Gastrocnemius medialis (tissue), 4 donors: Measurements from ENCODE around the gene SLAIN2. TPM values are rescaled to one million over a fixed set of nuclear protein-coding genes. Genes with fewer than 3 reads are reported as not detected.

Source experiments
- ATAC-seq, 2 donors: fragments of 150-250 bp; one replicate each; pipeline ENCODE4 v1.9.1; 2016
- DNase-seq, 2 donors: peaks; one replicate each; pipeline ENCODE4 v3.0.0-alpha.2; 2019
- H3K27ac ChIP-seq, 4 donors: fragments of 200-600 bp; sonication (generic); 1 replicate in 1 of 4; 2 replicates in 3 of 4; pipeline ENCODE4 v1.5.1; 2016 to 2018; ENCODE audit warnings: mild to moderate bottlenecking in 2 of 4, moderate library complexity in 1 of 4
- H3K27me3 ChIP-seq, 3 donors: fragments of 200-600 bp; sonication (generic) in 2 of 3; 1 replicate in 1 of 3; 2 replicates in 2 of 3; pipeline versions ENCODE4 v1.5.1 to v1.6.0; 2016 to 2019; ENCODE audit warnings: mild to moderate bottlenecking in 1 of 3, moderate library complexity in 1 of 3
- H3K36me3 ChIP-seq, 2 donors: fragments of 200-600 bp; sonication (generic) in 1 of 2; one replicate each; pipeline ENCODE4 v1.5.1; 2017 to 2018
- H3K4me1 ChIP-seq, 2 donors: fragments of 200-600 bp; sonication (generic) in 1 of 2; one replicate each; pipeline ENCODE4 v1.5.1; 2016 to 2017; ENCODE audit warnings: mild to moderate bottlenecking in 2 of 2
- H3K4me3 ChIP-seq, 4 donors: fragments of 200-600 bp; sonication (generic) in 3 of 4; 1 replicate in 1 of 4; 2 replicates in 3 of 4; pipeline ENCODE4 v1.5.1; 2016 to 2019; ENCODE audit warnings: mild to moderate bottlenecking in 2 of 4
- H3K9me3 ChIP-seq, 3 donors: fragments of 200-600 bp; sonication (generic) in 2 of 3; 1 replicate in 1 of 3; 2 replicates in 2 of 3; pipeline ENCODE4 v1.5.1; 2016 to 2019
- POLR2A ChIP-seq, 2 donors: fragments of 450-650 bp; IDR thresholded peaks; one replicate each; pipeline ENCODE4 v1.6.1; 2017; ENCODE audit warnings: antibody characterized with exemption in 2 of 2, mild to moderate bottlenecking in 2 of 2, moderate library complexity in 2 of 2
- in situ Hi-C, 4 donors: fragments of 200-750 bp; cut with MboI; loops; one replicate each; pipeline versions ENCODE4 v1.15.0 to v1.8.0; 2017; ENCODE audit warnings: low sequenced_read_pairs in 4 of 4
- intact Hi-C: fragments of 100-400 bp; cut with DNase I; formaldehyde crosslinking; loops from one replicate; pipeline ENCODE4 v1.15.1; 2023; ENCODE audit warnings: low total_unique reads
- total RNA-seq, 4 donors: library from RNA; depleted of rRNA; stranded (reverse); fragments of >200 nt; gene quantifications; one replicate each; pipeline versions ENCODE4 v1.1.0 to v1.2.3, GENCODE V29; 2016
- TF ChIP-seq, protein P1 (sequence below), 5 experiments: fragments of 450-650 bp in 3 of 5; fragments of 200-600 bp in 2 of 5; sonication (generic) in 2 of 5; IDR thresholded peaks in 4 of 5; conservative IDR thresholded peaks in 1 of 5; 1 replicate in 4 of 5; 2 replicates in 1 of 5; pipeline ENCODE4 v1.5.1; 2016 to 2019; ENCODE audit warnings: antibody characterized with exemption in 5 of 5, mild to moderate bottlenecking in 3 of 5, moderate library complexity in 3 of 5

Gene SLAIN2
- total RNA-seq, 4 donors from 2014 or later: 64.3 to 211 (median 138) TPM

DNA sequence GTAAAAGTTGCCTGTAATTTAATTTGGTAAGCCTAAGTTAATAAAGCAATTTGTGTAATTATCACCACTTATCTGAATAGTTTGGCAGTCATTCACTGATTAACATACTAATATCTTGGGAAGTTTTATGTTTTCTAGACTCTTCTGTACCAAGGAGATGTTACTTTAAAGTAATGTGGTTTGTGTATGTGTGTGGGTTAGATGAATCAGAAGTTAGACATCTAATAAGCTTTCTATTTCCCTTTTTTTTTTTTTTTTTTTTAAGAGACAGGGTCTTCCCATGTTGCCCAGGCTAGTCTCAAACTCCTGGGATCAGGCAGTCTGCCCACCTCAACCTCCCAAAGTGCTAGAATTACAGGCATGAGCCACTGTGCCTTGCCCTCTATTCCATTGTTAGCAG lies 5.3 kb downstream of the SLAIN2 start:
- ATAC-seq (no peak), DNase-seq (no peak)
- intact Hi-C loops: loop anchor here (10.0 kb wide), 1 partner anchor 882 kb away; the partner anchor contains the start of gene COMMD8
- in situ Hi-C loops: loop anchor here in 3 of 4 donors (25.0 kb wide), 2 partner anchors 441 to 491 kb away; partner anchors contain the start of genes FRYL (in 2 of the 3) and OCIAD1 (in 1 of the 3)
- H3K36me3 ChIP-seq: no peaks in the 10 kb centered on the region
- H3K9me3 ChIP-seq: no peaks in the 10 kb centered on the region
- peaks cover 67 to 70% of the 10 kb centered on the region in 2 donors for H3K4me1 ChIP-seq
- H3K4me3 ChIP-seq: no peak overlapping the region
- TF ChIP-seq POLR2A (IDR thresholded peaks at IDR 0.05): no peak
- TF ChIP-seq, protein P1, sequence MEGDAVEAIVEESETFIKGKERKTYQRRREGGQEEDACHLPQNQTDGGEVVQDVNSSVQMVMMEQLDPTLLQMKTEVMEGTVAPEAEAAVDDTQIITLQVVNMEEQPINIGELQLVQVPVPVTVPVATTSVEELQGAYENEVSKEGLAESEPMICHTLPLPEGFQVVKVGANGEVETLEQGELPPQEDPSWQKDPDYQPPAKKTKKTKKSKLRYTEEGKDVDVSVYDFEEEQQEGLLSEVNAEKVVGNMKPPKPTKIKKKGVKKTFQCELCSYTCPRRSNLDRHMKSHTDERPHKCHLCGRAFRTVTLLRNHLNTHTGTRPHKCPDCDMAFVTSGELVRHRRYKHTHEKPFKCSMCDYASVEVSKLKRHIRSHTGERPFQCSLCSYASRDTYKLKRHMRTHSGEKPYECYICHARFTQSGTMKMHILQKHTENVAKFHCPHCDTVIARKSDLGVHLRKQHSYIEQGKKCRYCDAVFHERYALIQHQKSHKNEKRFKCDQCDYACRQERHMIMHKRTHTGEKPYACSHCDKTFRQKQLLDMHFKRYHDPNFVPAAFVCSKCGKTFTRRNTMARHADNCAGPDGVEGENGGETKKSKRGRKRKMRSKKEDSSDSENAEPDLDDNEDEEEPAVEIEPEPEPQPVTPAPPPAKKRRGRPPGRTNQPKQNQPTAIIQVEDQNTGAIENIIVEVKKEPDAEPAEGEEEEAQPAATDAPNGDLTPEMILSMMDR (IDR thresholded peaks at IDR 0.05 in 4 of 5, conservative IDR thresholded peaks at IDR 0.05 in 1 of 5): no peak
- H3K27me3 ChIP-seq: no peaks in the 10 kb centered on the region
- H3K27ac ChIP-seq: no peak overlapping the region

DNA sequence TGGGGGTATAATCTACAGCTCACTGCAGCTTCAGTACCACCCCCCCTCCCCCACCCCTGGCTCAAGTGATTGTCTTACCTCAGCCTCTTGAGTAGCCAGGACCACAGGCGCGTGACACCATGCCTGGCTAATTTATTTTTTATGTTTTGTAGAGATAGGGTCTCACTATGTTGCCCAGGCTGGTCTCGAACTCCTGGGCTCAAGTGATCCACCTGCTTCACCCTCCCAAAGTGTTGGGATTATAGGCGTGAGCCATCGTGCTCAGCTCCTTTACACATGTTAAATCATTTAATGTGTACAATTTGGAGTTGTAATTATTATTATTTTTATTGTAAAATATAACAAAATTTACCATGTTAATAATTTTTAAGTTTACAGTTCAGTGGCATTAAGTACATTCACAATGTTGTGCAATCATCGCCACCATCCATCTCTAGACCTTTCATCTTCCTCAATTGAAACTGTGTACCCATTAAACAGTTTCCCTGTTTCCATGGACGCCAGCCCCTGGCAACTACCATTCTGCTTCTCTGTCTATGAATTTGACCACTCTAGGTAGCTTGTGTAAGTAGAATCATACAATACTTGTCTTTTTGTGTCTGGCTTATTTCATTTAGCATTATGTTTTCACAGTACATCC lies 6.1 kb downstream of the SLAIN2 start:
- in situ Hi-C loops: loop anchor here in 3 of 4 donors (25.0 kb wide), 2 partner anchors 440 to 490 kb away; partner anchors contain the start of genes FRYL (in 2 of the 3) and OCIAD1 (in 1 of the 3)
- H3K27me3 ChIP-seq: no peaks in the 10 kb centered on the region
- ATAC-seq: no peak
- H3K9me3 ChIP-seq: no peaks in the 10 kb centered on the region
- H3K4me3 ChIP-seq: no peak overlapping the region
- peaks cover 67 to 71% of the 10 kb centered on the region in 2 donors for H3K4me1 ChIP-seq
- intact Hi-C loops: loop anchor here (10.0 kb wide), 1 partner anchor 883 kb away; the partner anchor contains the start of gene COMMD8
- TF ChIP-seq POLR2A (IDR thresholded peaks at IDR 0.05): no peak
- TF ChIP-seq, protein P1 (IDR thresholded peaks at IDR 0.05 in 4 of 5, conservative IDR thresholded peaks at IDR 0.05 in 1 of 5): no peak
- no peak overlapping the region for H3K27ac ChIP-seq
- DNase-seq: no peak
- no peaks in the 10 kb centered on the region for H3K36me3 ChIP-seq

DNA sequence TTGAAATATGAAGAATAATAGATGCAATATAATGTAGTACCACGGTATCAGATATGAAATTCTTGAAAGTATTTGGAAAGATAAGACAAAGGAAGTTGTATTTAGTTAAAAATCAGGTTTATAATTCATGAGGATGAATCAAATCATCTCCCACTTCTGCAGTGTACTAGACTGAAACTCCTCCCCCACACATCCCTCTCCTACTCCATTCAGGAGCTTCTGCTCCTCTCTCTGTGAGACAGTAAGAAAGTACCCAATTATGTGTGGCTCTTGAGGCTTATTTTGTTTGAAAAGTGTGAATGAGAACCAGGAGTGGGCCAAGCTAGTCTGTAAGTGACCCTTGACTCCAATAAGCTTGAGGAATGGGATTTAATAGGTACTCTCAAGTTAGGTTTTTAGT lies 9.5 kb downstream of the SLAIN2 start:
- Histone ChIP-seq H3K9me3 (no peaks in the 10 kb centered on the region), H3K4me3 (no peak overlapping the region), H3K36me3 (no peaks in the 10 kb centered on the region), H3K27me3 (no peaks in the 10 kb centered on the region), H3K27ac (no peak overlapping the region), H3K4me1 (peaks cover 41 to 55% of the 10 kb centered on the region in 2 donors)
- intact Hi-C loops: no loop called here
- TF ChIP-seq, protein P1 (IDR thresholded peaks at IDR 0.05 in 4 of 5, conservative IDR thresholded peaks at IDR 0.05 in 1 of 5): no peak
- TF ChIP-seq POLR2A (IDR thresholded peaks at IDR 0.05): no peak
- in situ Hi-C loops: no loop called here
- DNase-seq: no peak
- no peak for ATAC-seq

DNA sequence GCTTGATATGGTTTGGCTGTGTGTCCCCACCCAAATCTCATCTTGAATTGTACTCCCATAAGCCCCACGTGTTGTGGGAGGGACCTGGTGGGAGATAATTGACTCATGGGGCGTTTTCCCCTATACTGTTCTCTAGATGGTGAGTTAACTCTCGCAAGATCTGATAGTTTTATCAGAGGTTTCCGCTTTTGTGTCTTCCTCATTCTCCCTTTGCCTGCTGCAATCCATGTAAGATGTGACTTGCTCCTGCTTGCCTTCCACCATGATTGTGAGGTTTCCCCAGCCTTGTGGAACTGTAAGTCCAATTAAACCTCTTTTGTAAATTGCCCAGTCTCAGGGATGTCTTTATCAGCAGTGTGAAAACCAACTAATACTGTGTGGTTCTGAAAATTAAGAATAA lies 11.5 kb downstream of the SLAIN2 start:
- peaks cover 31 to 48% of the 10 kb centered on the region in 2 donors for H3K4me1 ChIP-seq
- no peak overlapping the region for H3K27ac ChIP-seq
- in situ Hi-C loops (no loop called here), intact Hi-C loops (no loop called here)
- TF ChIP-seq, protein P1 (IDR thresholded peaks at IDR 0.05 in 4 of 5, conservative IDR thresholded peaks at IDR 0.05 in 1 of 5): no peak
- no peak for TF ChIP-seq POLR2A (IDR thresholded peaks at IDR 0.05)
- DNase-seq (no peak), ATAC-seq (no peak)
- no peaks in the 10 kb centered on the region for H3K9me3 ChIP-seq
- H3K27me3 ChIP-seq: no peaks in the 10 kb centered on the region
- no peaks in the 10 kb centered on the region for H3K36me3 ChIP-seq
- no peak overlapping the region for H3K4me3 ChIP-seq
